ENCODE data around the gene MDM2. TPM values are rescaled to one million over a fixed set of nuclear protein-coding genes. Genes with fewer than 3 reads are reported as not detected.

MDM2 gene
- total RNA-seq, 4 donors from 2014 or later: 46.5 to 87.1 (median 67.9) TPM

DNA sequence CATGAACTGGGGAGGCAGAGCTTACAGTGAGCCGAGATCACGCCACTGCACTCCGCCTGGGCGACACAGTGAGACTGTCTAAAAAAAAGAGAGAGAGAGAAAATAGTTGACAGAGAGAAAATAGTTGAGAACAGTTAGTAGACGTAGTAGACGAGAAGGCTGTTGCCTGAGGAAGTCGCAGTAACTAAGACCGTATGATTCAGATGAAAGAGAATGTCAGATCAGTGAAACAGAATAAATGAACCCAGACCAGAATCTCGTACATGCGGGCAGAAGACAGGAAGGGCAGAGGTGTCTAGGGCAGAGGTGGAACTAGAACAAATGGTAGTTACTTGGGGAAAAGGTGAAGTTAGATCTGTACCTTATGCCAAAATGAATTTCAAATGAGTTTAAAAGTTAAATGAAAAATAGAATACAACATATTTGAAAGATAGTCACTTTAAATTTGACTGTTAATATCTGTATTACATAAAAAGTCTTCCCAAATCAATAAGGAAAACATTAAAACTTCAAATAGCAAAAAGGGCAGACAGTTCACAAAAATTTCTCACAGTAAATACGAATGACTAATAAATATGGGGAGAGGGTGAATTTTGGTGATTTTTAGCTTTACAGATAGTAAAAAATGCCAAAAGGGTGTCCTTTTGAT, 17.7 kb downstream of the MDM2 start:
- no peaks in the 10 kb centered on the region for H3K9me3 ChIP-seq

DNA sequence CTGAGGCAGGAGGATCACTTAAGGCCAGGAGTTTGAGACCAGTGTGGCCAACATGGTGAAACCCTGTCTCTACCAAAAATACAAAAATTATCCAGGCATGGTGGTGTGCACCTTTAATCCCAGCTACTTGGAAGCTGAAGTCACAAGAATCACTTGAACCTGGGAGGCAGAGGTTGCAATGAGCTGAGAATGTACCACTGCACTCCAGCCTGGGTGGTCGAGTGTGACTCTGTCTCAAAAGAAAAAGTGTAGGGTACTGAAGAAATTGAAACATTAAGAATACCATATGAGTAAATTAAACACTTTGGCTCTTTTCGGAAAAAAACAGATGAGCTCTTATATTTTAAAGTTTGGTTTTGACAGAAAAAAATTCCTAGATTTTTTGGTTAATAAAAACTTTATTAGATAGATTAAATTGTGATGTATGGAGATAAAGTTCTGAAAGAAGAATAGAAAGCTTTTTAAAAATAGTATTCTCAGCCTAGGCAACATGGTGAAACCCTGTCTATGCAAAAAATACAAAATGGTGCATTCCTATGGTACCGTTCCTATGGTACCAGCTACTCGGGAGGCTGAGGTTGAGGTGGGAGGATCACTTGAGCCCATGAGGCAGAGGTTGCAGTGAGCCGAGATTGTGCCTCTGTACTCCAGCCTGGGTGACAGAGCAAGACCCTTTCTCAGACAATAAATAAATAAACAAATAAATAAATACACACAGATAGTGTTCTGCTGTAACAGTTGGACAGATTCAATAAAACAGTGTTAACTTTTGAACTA, 20.1 kb downstream of the MDM2 start:
- 74 to 84% methylated on average over 5 of the region's 5 CpGs for WGBS, 2 donors
- intact Hi-C loops (cut with DNase I): no loop called here

More for the DNA sequence above, 17.7 kb downstream of the MDM2 start:
- 86 to 91% methylated on average over 11 of the region's 11 CpGs for WGBS, 2 donors
- TF ChIP-seq, protein P1, sequence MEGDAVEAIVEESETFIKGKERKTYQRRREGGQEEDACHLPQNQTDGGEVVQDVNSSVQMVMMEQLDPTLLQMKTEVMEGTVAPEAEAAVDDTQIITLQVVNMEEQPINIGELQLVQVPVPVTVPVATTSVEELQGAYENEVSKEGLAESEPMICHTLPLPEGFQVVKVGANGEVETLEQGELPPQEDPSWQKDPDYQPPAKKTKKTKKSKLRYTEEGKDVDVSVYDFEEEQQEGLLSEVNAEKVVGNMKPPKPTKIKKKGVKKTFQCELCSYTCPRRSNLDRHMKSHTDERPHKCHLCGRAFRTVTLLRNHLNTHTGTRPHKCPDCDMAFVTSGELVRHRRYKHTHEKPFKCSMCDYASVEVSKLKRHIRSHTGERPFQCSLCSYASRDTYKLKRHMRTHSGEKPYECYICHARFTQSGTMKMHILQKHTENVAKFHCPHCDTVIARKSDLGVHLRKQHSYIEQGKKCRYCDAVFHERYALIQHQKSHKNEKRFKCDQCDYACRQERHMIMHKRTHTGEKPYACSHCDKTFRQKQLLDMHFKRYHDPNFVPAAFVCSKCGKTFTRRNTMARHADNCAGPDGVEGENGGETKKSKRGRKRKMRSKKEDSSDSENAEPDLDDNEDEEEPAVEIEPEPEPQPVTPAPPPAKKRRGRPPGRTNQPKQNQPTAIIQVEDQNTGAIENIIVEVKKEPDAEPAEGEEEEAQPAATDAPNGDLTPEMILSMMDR (IDR thresholded peaks at IDR 0.05): no peak
- TF ChIP-seq POLR2A (IDR thresholded peaks at IDR 0.05): no peak
- H3K36me3 ChIP-seq: peaks cover 15 to 100% (median 52%) of the 10 kb centered on the region in 3 donors
- H3K27ac ChIP-seq: no peak overlapping the region
- peaks cover 0 to 4% (median 0%) of the 10 kb centered on the region in 3 donors for H3K4me1 ChIP-seq
- DNase-seq: no peak
- intact Hi-C loops (cut with DNase I): no loop called here
- no peaks in the 10 kb centered on the region for H3K27me3 ChIP-seq
- no peak overlapping the region for H3K4me3 ChIP-seq

DNA sequence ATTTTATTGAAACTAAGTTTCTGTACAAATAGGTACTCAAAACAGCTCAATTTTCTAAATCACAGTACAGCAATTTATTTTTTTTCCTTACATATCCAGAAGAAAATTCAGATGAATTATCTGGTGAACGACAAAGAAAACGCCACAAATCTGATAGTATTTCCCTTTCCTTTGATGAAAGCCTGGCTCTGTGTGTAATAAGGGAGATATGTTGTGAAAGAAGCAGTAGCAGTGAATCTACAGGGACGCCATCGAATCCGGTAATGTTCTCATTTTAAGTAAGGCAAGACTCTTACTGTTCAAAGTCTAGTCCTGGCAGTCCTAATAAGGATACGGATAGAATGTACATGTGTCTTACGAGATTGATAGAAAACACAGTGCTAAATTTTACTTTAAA, 20.7 kb downstream of the MDM2 start:
- Histone ChIP-seq H3K4me3 (no peak overlapping the region), H3K4me1 (no peaks in the 10 kb centered on the region), H3K27me3 (no peaks in the 10 kb centered on the region), H3K9me3 (no peaks in the 10 kb centered on the region), H3K27ac (no peak overlapping the region), H3K36me3 (peaks cover 15 to 96% (median 46%) of the 10 kb centered on the region in 3 donors)
- intact Hi-C loops (cut with DNase I): no loop called here
- whole genome bisulfite sequencing, 2 donors: 89% methylated on average over 7 of the region's 7 CpGs
- TF ChIP-seq, protein P1 (IDR thresholded peaks at IDR 0.05): no peak
- TF ChIP-seq POLR2A (IDR thresholded peaks at IDR 0.05): no peak
- no peak for DNase-seq

More for the DNA sequence above, 20.1 kb downstream of the MDM2 start:
- Histone ChIP-seq H3K4me3 (no peak overlapping the region), H3K27me3 (no peaks in the 10 kb centered on the region), H3K36me3 (peaks cover 15 to 98% (median 43%) of the 10 kb centered on the region in 3 donors), H3K9me3 (no peaks in the 10 kb centered on the region), H3K27ac (no peak overlapping the region), H3K4me1 (no peaks in the 10 kb centered on the region)
- no peak for DNase-seq
- TF ChIP-seq POLR2A (IDR thresholded peaks at IDR 0.05): no peak
- TF ChIP-seq, protein P1 (IDR thresholded peaks at IDR 0.05): no peak

DNA sequence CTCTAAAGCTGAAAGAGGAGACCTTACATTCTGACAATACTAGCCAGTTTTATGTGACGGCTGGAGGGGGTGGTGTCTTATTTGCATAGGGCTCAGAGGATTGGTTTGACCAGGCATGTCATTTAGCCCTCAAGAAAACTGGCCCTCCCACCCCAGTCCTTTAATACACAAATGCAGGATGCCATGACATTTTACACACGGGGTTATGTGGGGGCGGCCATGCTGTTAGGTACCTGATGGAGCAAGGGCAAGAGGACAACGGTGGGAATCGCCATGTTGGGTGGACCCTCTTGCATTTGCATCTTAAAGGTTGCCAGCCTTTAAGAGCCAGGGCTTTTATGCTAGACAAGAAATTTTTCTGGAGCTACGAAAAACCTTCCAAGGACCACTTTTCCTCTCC, 23.3 kb downstream of the MDM2 start:
- Histone ChIP-seq H3K9me3 (no peaks in the 10 kb centered on the region), H3K36me3 (peaks cover 3 to 94% (median 32%) of the 10 kb centered on the region in 3 donors), H3K27ac (no peak overlapping the region), H3K4me1 (no peaks in the 10 kb centered on the region), H3K4me3 (no peak overlapping the region), H3K27me3 (no peaks in the 10 kb centered on the region)
- TF ChIP-seq, protein P1 (IDR thresholded peaks at IDR 0.05): no peak
- no peak for TF ChIP-seq POLR2A (IDR thresholded peaks at IDR 0.05)
- WGBS, 2 donors: 87 to 88% methylated on average over 4 to 6 of the region's 6 CpGs
- no peak for DNase-seq
- intact Hi-C loops (cut with DNase I): no loop called here

Measured in esophagus squamous epithelium (tissue), 5 donors.